Vagina (tissue), 2 donors: Measurements from ENCODE around the gene INPP4B. TPM values are rescaled to one million over a fixed set of nuclear protein-coding genes. Genes with fewer than 3 reads are reported as not detected.

Experiments used
- DNase-seq, 2 donors: peaks; one replicate each; pipeline ENCODE4 v3.0.0-alpha.2; 2017; ENCODE audit errors: extremely low spot score in 2 of 2
- H3K27ac ChIP-seq: fragments of 200-600 bp; sonication (generic); one replicate; pipeline ENCODE4 v1.5.1; 2019
- H3K27me3 ChIP-seq: fragments of 200-600 bp; sonication (generic); one replicate; pipeline ENCODE4 v1.5.1; 2019
- H3K36me3 ChIP-seq, 2 donors: fragments of 200-600 bp; sonication (generic); one replicate each; pipeline ENCODE4 v1.5.1; 2017 to 2019
- H3K4me1 ChIP-seq: fragments of 200-600 bp; sonication (generic); one replicate; pipeline ENCODE4 v1.5.1; 2019
- H3K4me3 ChIP-seq, 2 donors: fragments of 200-600 bp; sonication (generic); 1 replicate in 1 of 2; 2 replicates in 1 of 2; pipeline ENCODE4 v1.5.1; 2016 to 2019
- H3K9me3 ChIP-seq: fragments of 200-600 bp; sonication (generic); one replicate; pipeline ENCODE4 v1.5.1; 2019
- POLR2A ChIP-seq, 2 donors: fragments of 450-650 bp; IDR thresholded peaks; one replicate each; pipeline ENCODE4 v1.6.1; 2017; ENCODE audit warnings: antibody characterized with exemption in 2 of 2, mild to moderate bottlenecking in 2 of 2, moderate library complexity in 2 of 2
- POLR2AphosphoS5 ChIP-seq, 2 donors: sonication (generic); formaldehyde crosslinking; IDR thresholded peaks; one replicate each; pipeline ENCODE4 v1.9.0; 2017; ENCODE audit warnings: antibody characterized with exemption in 2 of 2, mild to moderate bottlenecking in 2 of 2, low read depth in 1 of 2; ENCODE audit not compliant: insufficient read depth in 1 of 2
- intact Hi-C: fragments of 100-400 bp; cut with DNase I; formaldehyde crosslinking; loops from one replicate; pipeline ENCODE4 v1.15.1; 2023
- total RNA-seq: library from RNA; depleted of rRNA; stranded (reverse); fragments of >200 nt; gene quantifications from one replicate; pipeline ENCODE4 v1.2.3, GENCODE V29; 2016
- TF ChIP-seq, protein P1 (sequence below), 3 experiments: fragments of 450-650 bp in 2 of 3; fragments of 200-600 bp in 1 of 3; sonication (generic) in 1 of 3; IDR thresholded peaks; one replicate each; pipeline ENCODE4 v1.5.1; 2017 to 2019; ENCODE audit warnings: antibody characterized with exemption in 3 of 3, mild to moderate bottlenecking in 2 of 3, moderate library complexity in 2 of 3

INPP4B gene
- total RNA-seq, 1 donor from 2014 or later = 21.1 TPM

DNA sequence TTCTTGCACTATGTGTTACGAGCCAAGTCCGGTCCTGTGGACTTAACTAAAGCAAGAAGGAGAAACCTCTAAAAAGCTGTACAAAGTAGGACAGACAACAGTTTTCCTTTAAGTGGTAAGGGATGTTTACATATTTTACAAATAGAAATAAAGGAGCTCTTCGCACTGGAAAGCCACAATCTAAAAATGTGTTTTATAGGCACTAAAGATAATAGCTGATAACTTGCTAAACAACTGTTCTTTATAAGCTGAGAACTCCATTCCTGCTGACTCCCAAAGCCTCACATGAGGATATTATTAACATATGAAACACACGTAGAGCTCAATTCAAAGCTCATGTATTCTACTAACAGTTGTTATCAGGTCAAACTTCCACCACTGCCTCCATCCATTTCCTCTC lies 519.9 kb downstream of the INPP4B start:
- no peaks in the 10 kb centered on the region for H3K36me3 ChIP-seq
- no peak for DNase-seq
- TF ChIP-seq, protein P1, sequence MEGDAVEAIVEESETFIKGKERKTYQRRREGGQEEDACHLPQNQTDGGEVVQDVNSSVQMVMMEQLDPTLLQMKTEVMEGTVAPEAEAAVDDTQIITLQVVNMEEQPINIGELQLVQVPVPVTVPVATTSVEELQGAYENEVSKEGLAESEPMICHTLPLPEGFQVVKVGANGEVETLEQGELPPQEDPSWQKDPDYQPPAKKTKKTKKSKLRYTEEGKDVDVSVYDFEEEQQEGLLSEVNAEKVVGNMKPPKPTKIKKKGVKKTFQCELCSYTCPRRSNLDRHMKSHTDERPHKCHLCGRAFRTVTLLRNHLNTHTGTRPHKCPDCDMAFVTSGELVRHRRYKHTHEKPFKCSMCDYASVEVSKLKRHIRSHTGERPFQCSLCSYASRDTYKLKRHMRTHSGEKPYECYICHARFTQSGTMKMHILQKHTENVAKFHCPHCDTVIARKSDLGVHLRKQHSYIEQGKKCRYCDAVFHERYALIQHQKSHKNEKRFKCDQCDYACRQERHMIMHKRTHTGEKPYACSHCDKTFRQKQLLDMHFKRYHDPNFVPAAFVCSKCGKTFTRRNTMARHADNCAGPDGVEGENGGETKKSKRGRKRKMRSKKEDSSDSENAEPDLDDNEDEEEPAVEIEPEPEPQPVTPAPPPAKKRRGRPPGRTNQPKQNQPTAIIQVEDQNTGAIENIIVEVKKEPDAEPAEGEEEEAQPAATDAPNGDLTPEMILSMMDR (IDR thresholded peaks at IDR 0.05) = no peak
- TF ChIP-seq POLR2A (IDR thresholded peaks at IDR 0.05) (no peak), POLR2AphosphoS5 (IDR thresholded peaks at IDR 0.05; ENCODE audit: insufficient read depth in 1 of 2, low read depth in 1 of 2) (no peak)
- no peaks in the 10 kb centered on the region for H3K9me3 ChIP-seq
- no peaks in the 10 kb centered on the region for H3K27me3 ChIP-seq
- H3K4me1 ChIP-seq = peaks cover 18% of the 10 kb centered on the region
- H3K4me3 ChIP-seq = no peak overlapping the region
- no peak overlapping the region for H3K27ac ChIP-seq
- intact Hi-C loops = no loop called here

DNA sequence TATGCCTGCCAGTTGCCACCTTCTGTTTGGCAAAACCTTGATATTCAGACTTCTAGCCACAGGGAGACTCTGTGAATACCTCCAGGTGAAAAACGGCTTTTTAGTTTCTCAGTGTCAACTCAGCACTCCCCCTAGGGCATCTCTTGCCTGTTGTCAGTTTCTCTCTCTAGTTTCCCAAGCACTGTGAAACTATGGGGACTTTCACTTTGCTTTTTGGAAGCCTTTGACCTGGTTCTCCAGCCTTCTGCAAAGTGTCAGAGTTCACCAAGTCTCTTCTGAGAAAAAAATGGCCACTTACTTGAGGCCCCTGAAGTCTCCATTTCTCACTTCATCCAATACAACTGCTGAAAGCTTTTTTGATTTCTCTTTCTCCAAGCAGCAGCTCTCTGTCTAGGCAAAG lies 521.5 kb downstream of the INPP4B start:
- TF ChIP-seq POLR2AphosphoS5 (IDR thresholded peaks at IDR 0.05; ENCODE audit: insufficient read depth in 1 of 2, low read depth in 1 of 2) (no peak), POLR2A (IDR thresholded peaks at IDR 0.05) (no peak)
- TF ChIP-seq, protein P1 (IDR thresholded peaks at IDR 0.05) = no peak
- Histone ChIP-seq H3K4me3 (no peak overlapping the region), H3K27ac (no peak overlapping the region), H3K27me3 (no peaks in the 10 kb centered on the region), H3K4me1 (peaks cover 2% of the 10 kb centered on the region), H3K36me3 (no peaks in the 10 kb centered on the region), H3K9me3 (no peaks in the 10 kb centered on the region)
- DNase-seq = no peak
- intact Hi-C loops = no loop called here

GRCh38 chr4:142322996-142323395 lies 523.1 kb downstream of the INPP4B start:
- no peak for DNase-seq
- Histone ChIP-seq H3K9me3 (no peaks in the 10 kb centered on the region), H3K27me3 (no peaks in the 10 kb centered on the region), H3K27ac (no peak overlapping the region), H3K4me1 (no peaks in the 10 kb centered on the region), H3K36me3 (no peaks in the 10 kb centered on the region), H3K4me3 (no peak overlapping the region)
- no peak for TF ChIP-seq POLR2A (IDR thresholded peaks at IDR 0.05)
- TF ChIP-seq, protein P1 (IDR thresholded peaks at IDR 0.05) = no peak
- TF ChIP-seq POLR2AphosphoS5 (IDR thresholded peaks at IDR 0.05; ENCODE audit: insufficient read depth in 1 of 2, low read depth in 1 of 2) = no peak
- intact Hi-C loops = no loop called here

GRCh38 chr4:142318280-142318679 lies 527.8 kb downstream of the INPP4B start:
- H3K27me3 ChIP-seq = no peaks in the 10 kb centered on the region
- TF ChIP-seq POLR2A (IDR thresholded peaks at IDR 0.05) = no peak
- TF ChIP-seq, protein P1 (IDR thresholded peaks at IDR 0.05) = no peak
- no peak for TF ChIP-seq POLR2AphosphoS5 (IDR thresholded peaks at IDR 0.05; ENCODE audit: insufficient read depth in 1 of 2, low read depth in 1 of 2)
- intact Hi-C loops = no loop called here
- H3K27ac ChIP-seq = no peak overlapping the region
- no peaks in the 10 kb centered on the region for H3K9me3 ChIP-seq
- H3K36me3 ChIP-seq = no peaks in the 10 kb centered on the region
- H3K4me1 ChIP-seq = no peaks in the 10 kb centered on the region
- no peak for DNase-seq
- H3K4me3 ChIP-seq = no peak overlapping the region

DNA sequence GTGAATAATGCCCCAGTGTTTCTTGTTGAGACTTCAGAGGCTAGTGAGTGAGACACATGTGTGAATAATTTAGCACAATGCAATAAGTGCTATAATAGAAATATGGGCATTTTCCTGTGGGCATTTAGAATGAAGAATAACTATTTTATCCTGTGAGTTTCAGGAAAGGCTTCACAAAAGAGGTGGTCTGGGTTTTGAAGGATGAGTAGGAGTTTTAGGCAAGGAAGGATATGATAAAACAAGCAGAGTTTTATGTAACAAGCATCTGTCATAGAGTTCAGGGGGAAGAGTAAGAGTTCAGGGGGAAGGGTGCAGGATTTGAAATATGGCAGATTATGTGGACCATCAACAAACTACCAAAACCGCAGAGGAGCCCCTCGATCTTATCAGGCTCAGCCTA lies 529.2 kb downstream of the INPP4B start:
- TF ChIP-seq, protein P1 (IDR thresholded peaks at IDR 0.05) = no peak
- no peak for TF ChIP-seq POLR2A (IDR thresholded peaks at IDR 0.05)
- Histone ChIP-seq H3K4me3 (no peak overlapping the region), H3K27me3 (no peaks in the 10 kb centered on the region), H3K4me1 (no peaks in the 10 kb centered on the region), H3K27ac (no peak overlapping the region), H3K36me3 (no peaks in the 10 kb centered on the region), H3K9me3 (no peaks in the 10 kb centered on the region)
- intact Hi-C loops = no loop called here
- no peak for DNase-seq
